ENCODE measurements around the gene KRT37. TPM values are rescaled to one million over a fixed set of nuclear protein-coding genes. Genes with fewer than 3 reads are reported as not detected.

KRT37 gene
- total and polyA plus RNA-seq, 9 of the 15 experiments (the other 6 are each of a cell fraction or from before 2014, with no cell fraction given) = not detected

DNA sequence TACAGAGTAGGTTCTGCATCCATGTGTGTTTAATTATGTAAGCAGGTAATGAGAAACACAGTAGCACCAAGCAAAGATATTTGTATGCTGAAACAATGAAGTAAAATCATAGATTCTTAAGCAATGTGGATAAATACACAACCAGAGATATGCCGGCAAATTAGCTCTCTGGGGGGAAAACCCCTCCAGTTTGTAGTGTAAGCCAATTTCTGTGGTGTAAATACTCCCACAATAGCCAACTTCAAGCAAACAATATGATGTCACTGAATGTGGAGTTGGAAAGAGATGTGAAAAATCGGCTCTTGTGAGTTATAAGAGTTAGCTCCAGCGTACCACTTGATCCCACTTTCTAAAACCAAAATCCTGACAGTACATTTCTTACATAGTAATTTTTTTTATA lies 20.3 kb upstream of the KRT37 start (continued):
- TF ChIP-seq, protein P1, sequence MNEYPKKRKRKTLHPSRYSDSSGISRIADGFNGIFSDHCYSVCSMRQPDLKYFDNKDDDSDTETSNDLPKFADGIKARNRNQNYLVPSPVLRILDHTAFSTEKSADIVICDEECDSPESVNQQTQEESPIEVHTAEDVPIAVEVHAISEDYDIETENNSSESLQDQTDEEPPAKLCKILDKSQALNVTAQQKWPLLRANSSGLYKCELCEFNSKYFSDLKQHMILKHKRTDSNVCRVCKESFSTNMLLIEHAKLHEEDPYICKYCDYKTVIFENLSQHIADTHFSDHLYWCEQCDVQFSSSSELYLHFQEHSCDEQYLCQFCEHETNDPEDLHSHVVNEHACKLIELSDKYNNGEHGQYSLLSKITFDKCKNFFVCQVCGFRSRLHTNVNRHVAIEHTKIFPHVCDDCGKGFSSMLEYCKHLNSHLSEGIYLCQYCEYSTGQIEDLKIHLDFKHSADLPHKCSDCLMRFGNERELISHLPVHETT (CRISPR knock-in tag; conservative IDR thresholded peaks at IDR 0.05 in 1 of 2, IDR thresholded peaks at IDR 0.05 in 1 of 2) = no peak
- TF ChIP-seq MAFK (IDR thresholded peaks at IDR 0.05; ENCODE audit: low read length) (no peak), EHMT2 (IDR thresholded peaks at IDR 0.05) (no peak)
- TF ChIP-seq, protein P2, sequence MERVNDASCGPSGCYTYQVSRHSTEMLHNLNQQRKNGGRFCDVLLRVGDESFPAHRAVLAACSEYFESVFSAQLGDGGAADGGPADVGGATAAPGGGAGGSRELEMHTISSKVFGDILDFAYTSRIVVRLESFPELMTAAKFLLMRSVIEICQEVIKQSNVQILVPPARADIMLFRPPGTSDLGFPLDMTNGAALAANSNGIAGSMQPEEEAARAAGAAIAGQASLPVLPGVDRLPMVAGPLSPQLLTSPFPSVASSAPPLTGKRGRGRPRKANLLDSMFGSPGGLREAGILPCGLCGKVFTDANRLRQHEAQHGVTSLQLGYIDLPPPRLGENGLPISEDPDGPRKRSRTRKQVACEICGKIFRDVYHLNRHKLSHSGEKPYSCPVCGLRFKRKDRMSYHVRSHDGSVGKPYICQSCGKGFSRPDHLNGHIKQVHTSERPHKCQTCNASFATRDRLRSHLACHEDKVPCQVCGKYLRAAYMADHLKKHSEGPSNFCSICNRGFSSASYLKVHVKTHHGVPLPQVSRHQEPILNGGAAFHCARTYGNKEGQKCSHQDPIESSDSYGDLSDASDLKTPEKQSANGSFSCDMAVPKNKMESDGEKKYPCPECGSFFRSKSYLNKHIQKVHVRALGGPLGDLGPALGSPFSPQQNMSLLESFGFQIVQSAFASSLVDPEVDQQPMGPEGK (CRISPR knock-in tag; IDR thresholded peaks at IDR 0.05; ENCODE audit: borderline replicate concordance) = no peak

DNA sequence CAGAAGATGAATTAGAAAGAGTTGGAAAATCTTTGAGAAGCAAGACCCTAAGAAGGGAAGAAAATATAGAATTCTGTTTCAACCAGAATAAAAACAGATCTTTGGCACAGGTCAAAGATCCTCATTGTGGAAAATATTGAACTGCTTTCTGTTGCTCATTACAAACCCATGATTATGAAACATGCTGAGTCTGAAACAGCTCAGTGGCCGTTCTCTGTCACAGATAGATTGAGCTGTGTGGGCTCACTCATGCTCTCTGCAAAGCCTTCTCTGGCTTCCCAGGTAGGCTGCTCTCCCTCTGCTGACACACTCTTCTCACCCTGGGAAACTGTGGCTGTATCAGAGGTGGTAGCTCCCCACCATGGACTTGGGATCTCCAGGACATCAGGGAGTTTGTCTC lies 19.8 kb upstream of the KRT37 start:
- intact Hi-C loops (cut with micrococcal nuclease) (no loop called here), in situ Hi-C loops (cut with MboI) (no loop called here)
- ChIA-PET CTCF (ENCODE audit: low intra/inter-chr PET ratio) (no interaction called here), POLR2A (no interaction called here)
- 5% methylated on average over 1 of the region's 1 CpG for WGBS (ENCODE audit: insufficient coverage, low coverage, missing lambda C conversion rate)
- no peaks in the 10 kb centered on the region for H3K9me1 ChIP-seq (ENCODE audit: control insufficient read depth, insufficient read depth, low read length)
- peaks cover 7 to 26% of the 10 kb centered on the region in 2 experiments; a peak in 4 of 5 replicates for H3K27me3 ChIP-seq (ENCODE audit: control insufficient read depth in 2 of 2, insufficient read depth in 2 of 2, low read length in 2 of 2)
- no peaks in the 10 kb centered on the region for H3K36me3 ChIP-seq (ENCODE audit: control insufficient read depth, insufficient read depth, low read length)
- DNase-seq (ENCODE audit: extremely low read depth in 1 of 4, low spot score in 3 of 4) (no peak), FAIRE-seq (no peak), ATAC-seq (no peak)
- no peak overlapping the region for H2AFZ ChIP-seq (ENCODE audit: low read depth, low read length)
- H3K79me2 ChIP-seq (ENCODE audit: control insufficient read depth, insufficient read depth, low read length) = no peaks in the 10 kb centered on the region; the same call in 2 of the 3 replicates
- no peaks in the 10 kb centered on the region for H4K20me1 ChIP-seq (replicated peaks; ENCODE audit: control insufficient read depth, insufficient read depth, low read length)
- H3K4me2 ChIP-seq (ENCODE audit: insufficient read depth, low read length) = no peak overlapping the region
- H3K9me3 ChIP-seq (replicated peaks; ENCODE audit: control insufficient read depth, insufficient read depth, low read depth, low read length) = no peaks in the 10 kb centered on the region
- H3K9ac ChIP-seq (ENCODE audit: insufficient read depth in 1 of 2, low read depth in 2 of 2, low read length in 2 of 2) = no peak overlapping the region
- no TSS peak for BruUV-seq (replicated peaks)
- no peaks in the 10 kb centered on the region for H3K4me1 ChIP-seq (replicated peaks in 1 of 2; ENCODE audit: control insufficient read depth in 2 of 2, insufficient read depth in 2 of 2, low read length in 2 of 2)
- no peak overlapping the region for H3K4me3 ChIP-seq
- no peak overlapping the region for H3K27ac ChIP-seq (ENCODE audit: extremely low read depth, low read depth, low read length)
- TF ChIP-seq ZNF274 (IDR thresholded peaks at IDR 0.05; ENCODE audit: borderline replicate concordance, low read depth, low read length) = no peak
- TF ChIP-seq, protein P3, sequence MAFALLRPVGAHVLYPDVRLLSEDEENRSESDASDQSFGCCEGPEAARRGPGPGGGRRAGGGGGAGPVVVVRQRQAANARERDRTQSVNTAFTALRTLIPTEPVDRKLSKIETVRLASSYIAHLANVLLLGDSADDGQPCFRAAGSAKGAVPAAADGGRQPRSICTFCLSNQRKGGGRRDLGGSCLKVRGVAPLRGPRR (CRISPR knock-in tag; IDR thresholded peaks at IDR 0.05) = no peak
- no peak for TF ChIP-seq ZC3H8 (IDR thresholded peaks at IDR 0.05)
- TF ChIP-seq, protein P2 (CRISPR knock-in tag; IDR thresholded peaks at IDR 0.05; ENCODE audit: borderline replicate concordance) = no peak
- TF ChIP-seq TAF15 (IDR thresholded peaks at IDR 0.05; ENCODE audit: low read depth, low read length) = no peak
- TF ChIP-seq ESRRA (IDR thresholded peaks at IDR 0.05; ENCODE audit: borderline replicate concordance, low read depth) = no peak
- TF ChIP-seq STAT5A (IDR thresholded peaks at IDR 0.05; ENCODE audit: borderline replicate concordance, low read length) = no peak
- no peak for TF ChIP-seq RFX1 (IDR thresholded peaks at IDR 0.05)
- TF ChIP-seq, protein P4, sequence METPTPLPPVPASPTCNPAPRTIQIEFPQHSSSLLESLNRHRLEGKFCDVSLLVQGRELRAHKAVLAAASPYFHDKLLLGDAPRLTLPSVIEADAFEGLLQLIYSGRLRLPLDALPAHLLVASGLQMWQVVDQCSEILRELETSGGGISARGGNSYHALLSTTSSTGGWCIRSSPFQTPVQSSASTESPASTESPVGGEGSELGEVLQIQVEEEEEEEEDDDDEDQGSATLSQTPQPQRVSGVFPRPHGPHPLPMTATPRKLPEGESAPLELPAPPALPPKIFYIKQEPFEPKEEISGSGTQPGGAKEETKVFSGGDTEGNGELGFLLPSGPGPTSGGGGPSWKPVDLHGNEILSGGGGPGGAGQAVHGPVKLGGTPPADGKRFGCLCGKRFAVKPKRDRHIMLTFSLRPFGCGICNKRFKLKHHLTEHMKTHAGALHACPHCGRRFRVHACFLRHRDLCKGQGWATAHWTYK (CRISPR knock-in tag; IDR thresholded peaks at IDR 0.05) = no peak

Measured in K562 (cell line).